ENCODE data around the gene PTPRO. TPM values are rescaled to one million over a fixed set of nuclear protein-coding genes. Genes with fewer than 3 reads are reported as not detected.

Gene PTPRO
- total RNA-seq, 2 experiments from 2014 or later: 0.47 to 0.63 TPM

- CTCF ChIA-PET: interaction anchor here (0.8 kb wide), 1 partner anchor 42 kb away, joined by 4 read pairs; no protein-coding TSS in a partner anchor
- H3K4me1 Mint-ChIP-seq (ENCODE audit: low read depth): peaks cover 40% of the 10 kb centered on the region
- H3K9me3 Mint-ChIP-seq: no peaks in the 10 kb centered on the region
- DNase-seq (no peak), ATAC-seq (no peak)
- intact Hi-C loops (cut with micrococcal nuclease): no loop called here
- H3K4me3 Mint-ChIP-seq: no peak overlapping the region
- POLR2A ChIA-PET: no interaction called here
- no peaks in the 10 kb centered on the region for H3K27me3 Mint-ChIP-seq
- no peak for TF ChIP-seq CTCF (IDR thresholded peaks at IDR 0.05)
- no peak overlapping the region for H3K27ac Mint-ChIP-seq
- H3K36me3 Mint-ChIP-seq (ENCODE audit: low read depth): no peaks in the 10 kb centered on the region
Measured at GRCh38 chr12:15543347-15543746, 221.0 kb downstream of the PTPRO start.

DNA sequence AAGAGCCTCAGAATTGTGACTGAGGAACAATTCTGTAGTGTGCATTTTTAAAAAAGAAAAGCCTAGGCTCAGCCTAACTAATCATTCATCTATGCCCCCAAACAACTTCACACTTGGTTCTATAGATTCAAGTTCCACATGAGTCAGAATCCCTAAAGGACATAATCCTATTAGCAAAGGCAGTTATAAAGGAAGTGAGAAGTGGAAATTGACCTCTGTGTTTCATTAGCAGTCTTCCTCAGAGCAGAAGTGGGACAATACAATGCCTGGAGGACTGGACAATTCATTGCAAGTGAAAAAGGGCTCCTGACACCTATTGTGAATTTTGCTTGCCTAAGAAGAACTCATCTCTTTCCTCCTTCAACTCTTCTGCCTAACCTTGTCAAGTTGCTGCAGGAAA lies 222.3 kb downstream of the PTPRO start:
- no peak for TF ChIP-seq CTCF (IDR thresholded peaks at IDR 0.05)
- CTCF ChIA-PET: interaction anchor here (0.8 to 1.8 kb wide), 2 partner anchors 10 to 40 kb away, joined by 3 to 8 read pairs; no protein-coding TSS in a partner anchor
- Mint-ChIP-seq H3K27me3 (no peaks in the 10 kb centered on the region), H3K36me3 (ENCODE audit: low read depth) (peaks cover 3% of the 10 kb centered on the region), H3K4me3 (no peak overlapping the region), H3K9me3 (peaks cover 3% of the 10 kb centered on the region), H3K27ac (peak overlapping the region; percentile 60), H3K4me1 (ENCODE audit: low read depth) (peaks cover 36% of the 10 kb centered on the region)
- DNase-seq (no peak), ATAC-seq (no peak)
- POLR2A ChIA-PET: interaction anchor here (1.4 to 1.7 kb wide), 2 partner anchors 10 to 19 kb away, joined by 5 to 8 read pairs; no protein-coding TSS in a partner anchor
- intact Hi-C loops (cut with micrococcal nuclease): no loop called here

DNA sequence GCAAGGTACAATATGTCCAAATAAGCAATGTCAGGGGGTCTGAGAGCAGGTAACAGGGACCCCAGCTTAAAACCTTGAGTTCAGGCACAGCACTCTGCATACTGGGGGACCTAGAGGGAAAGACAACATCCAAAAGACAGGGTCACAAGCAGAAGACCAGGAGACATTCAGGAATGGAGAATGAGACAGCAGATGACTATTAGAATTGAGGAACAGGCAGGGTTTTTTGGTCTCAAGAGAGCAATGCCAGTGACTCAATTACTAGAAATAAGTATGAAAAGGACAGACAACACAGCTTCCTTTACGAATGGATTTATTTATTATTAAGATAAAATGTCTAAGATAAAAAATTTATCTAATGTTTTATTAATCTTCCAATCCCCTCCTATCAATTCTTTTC lies 223.0 kb downstream of the PTPRO start:
- H3K36me3 Mint-ChIP-seq (ENCODE audit: low read depth): peaks cover 3% of the 10 kb centered on the region
- peak overlapping the region; percentile 86 for H3K27ac Mint-ChIP-seq
- no peak overlapping the region for H3K4me3 Mint-ChIP-seq
- CTCF ChIA-PET: interaction anchor here (1.8 to 4.2 kb wide), 3 partner anchors 11 to 17 kb away, joined by 8 to 21 read pairs (median 12); no protein-coding TSS in a partner anchor
- H3K4me1 Mint-ChIP-seq (ENCODE audit: low read depth): peaks cover 37% of the 10 kb centered on the region
- no peak for ATAC-seq
- H3K27me3 Mint-ChIP-seq: no peaks in the 10 kb centered on the region
- DNase-seq: no peak
- no peak for TF ChIP-seq CTCF (IDR thresholded peaks at IDR 0.05)
- peaks cover 4% of the 10 kb centered on the region for H3K9me3 Mint-ChIP-seq
- POLR2A ChIA-PET: interaction anchor here (1.2 to 1.7 kb wide), 3 partner anchors 10 to 19 kb away, joined by 3 to 8 read pairs (median 5); no protein-coding TSS in a partner anchor
- intact Hi-C loops (cut with micrococcal nuclease): no loop called here

- POLR2A ChIA-PET: interaction anchor here (0.7 to 1.7 kb wide), 5 partner anchors 11 to 28 kb away, joined by 3 to 8 read pairs (median 4); no protein-coding TSS in a partner anchor
- H3K4me1 Mint-ChIP-seq (ENCODE audit: low read depth): peaks cover 35% of the 10 kb centered on the region
Measured at GRCh38 chr12:15546102-15546701, 223.9 kb downstream of the PTPRO start.

More at GRCh38 chr12:15546102-15546701, 223.9 kb downstream of the PTPRO start:
- CTCF ChIA-PET: interaction anchor here (0.9 to 4.2 kb wide), 8 partner anchors 8 to 38 kb away, joined by 3 to 29 read pairs (median 6); no protein-coding TSS in a partner anchor
- ATAC-seq: peak; percentile 62
- DNase-seq: peak; percentile 17
- peaks cover 3% of the 10 kb centered on the region for H3K36me3 Mint-ChIP-seq (ENCODE audit: low read depth)
- peak overlapping the region; percentile 20 for H3K4me3 Mint-ChIP-seq
- intact Hi-C loops (cut with micrococcal nuclease): no loop called here
- TF ChIP-seq CTCF (IDR thresholded peaks at IDR 0.05): no peak
- peak overlapping the region; percentile 86 for H3K27ac Mint-ChIP-seq
- peaks cover 8% of the 10 kb centered on the region for H3K9me3 Mint-ChIP-seq
- H3K27me3 Mint-ChIP-seq: no peaks in the 10 kb centered on the region

Data from activated CD8-positive, alpha-beta T cell treated with anti-CD3 and anti-CD28 coated beads for 36 hours (primary cell).